C4-2B (cell line): ENCODE results near the gene IRAG1.

Experiments
- H3K27ac ChIP-seq: fragments of 450-650 bp; 2 replicates; pipeline ENCODE4 v1.5.1; 2017
- ZFX ChIP-seq: fragments of 450-650 bp; IDR thresholded peaks from 2 replicates; pipeline ENCODE4 v1.6.1; 2017
- TF ChIP-seq, protein P1 (sequence below): fragments of 450-650 bp; conservative IDR thresholded peaks from 2 replicates; pipeline ENCODE4 v1.5.1; 2017; ENCODE audit warnings: mild to moderate bottlenecking

The IRAG1 gene

DNA sequence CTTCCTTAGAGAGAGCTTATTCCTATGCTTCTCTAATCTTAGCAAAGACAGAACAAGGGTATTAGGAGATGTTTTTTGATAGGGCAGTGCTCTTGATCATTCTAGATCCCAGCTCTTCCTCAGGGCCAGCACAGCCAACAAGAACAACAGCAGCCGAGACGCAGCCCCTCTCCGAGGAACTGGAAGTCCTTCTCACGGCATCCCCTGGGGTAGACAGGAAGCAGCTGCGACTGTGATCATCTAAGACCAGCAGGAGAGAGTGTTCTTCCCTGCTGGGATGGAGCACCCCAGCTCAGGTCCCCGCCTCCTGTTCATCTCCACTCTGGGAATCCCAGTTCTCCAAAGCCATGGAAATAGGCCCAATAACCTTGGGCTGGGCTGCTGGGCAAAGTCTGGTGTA lies 29.6 kb downstream of the IRAG1 start:
- no peak overlapping the region for H3K27ac ChIP-seq
- TF ChIP-seq, protein P1, sequence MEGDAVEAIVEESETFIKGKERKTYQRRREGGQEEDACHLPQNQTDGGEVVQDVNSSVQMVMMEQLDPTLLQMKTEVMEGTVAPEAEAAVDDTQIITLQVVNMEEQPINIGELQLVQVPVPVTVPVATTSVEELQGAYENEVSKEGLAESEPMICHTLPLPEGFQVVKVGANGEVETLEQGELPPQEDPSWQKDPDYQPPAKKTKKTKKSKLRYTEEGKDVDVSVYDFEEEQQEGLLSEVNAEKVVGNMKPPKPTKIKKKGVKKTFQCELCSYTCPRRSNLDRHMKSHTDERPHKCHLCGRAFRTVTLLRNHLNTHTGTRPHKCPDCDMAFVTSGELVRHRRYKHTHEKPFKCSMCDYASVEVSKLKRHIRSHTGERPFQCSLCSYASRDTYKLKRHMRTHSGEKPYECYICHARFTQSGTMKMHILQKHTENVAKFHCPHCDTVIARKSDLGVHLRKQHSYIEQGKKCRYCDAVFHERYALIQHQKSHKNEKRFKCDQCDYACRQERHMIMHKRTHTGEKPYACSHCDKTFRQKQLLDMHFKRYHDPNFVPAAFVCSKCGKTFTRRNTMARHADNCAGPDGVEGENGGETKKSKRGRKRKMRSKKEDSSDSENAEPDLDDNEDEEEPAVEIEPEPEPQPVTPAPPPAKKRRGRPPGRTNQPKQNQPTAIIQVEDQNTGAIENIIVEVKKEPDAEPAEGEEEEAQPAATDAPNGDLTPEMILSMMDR, result no peak
- TF ChIP-seq ZFX, result no peak

DNA sequence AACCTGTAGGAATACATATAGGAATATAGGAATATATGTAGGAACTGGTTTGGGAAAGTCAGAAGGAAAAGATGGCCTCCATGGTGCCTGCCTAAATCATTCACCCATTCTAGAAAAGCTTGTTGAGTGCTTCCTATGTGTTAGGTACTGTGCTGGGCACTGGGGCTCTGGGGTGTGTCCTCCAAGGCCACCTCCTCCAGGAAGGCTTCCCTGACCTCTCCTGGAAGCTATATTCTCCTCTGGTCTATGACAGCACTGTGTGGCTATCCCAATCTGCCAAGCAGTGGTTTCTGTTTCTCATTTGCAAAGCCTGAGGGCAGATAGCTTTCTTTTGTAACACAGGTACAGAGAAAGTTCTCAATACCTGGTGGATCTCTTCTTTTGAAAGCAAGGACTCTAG lies 30.2 kb downstream of the IRAG1 start:
- H3K27ac ChIP-seq, result no peak overlapping the region
- no peak for TF ChIP-seq ZFX
- TF ChIP-seq, protein P1, result no peak

DNA sequence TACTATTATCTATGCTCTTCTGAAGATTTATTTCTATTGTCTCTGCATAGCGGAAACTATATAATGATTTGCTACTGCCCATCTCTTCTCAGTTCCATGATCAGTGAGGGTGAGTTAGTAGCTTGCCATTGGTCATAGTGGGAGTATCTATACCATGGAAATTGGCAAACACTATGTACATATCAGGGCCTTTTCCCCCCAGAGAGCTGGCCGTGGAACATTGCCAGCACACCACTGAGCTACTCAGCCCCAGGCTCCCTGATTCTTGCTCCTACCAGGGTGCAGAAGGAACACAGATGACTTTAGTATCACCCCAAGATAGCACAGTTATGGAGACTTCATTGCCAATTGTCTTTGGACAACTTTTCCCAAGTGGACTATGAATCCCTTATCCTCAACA lies 33.2 kb downstream of the IRAG1 start:
- TF ChIP-seq ZFX, result no peak
- TF ChIP-seq, protein P1, result no peak
- H3K27ac ChIP-seq, result no peak overlapping the region

DNA sequence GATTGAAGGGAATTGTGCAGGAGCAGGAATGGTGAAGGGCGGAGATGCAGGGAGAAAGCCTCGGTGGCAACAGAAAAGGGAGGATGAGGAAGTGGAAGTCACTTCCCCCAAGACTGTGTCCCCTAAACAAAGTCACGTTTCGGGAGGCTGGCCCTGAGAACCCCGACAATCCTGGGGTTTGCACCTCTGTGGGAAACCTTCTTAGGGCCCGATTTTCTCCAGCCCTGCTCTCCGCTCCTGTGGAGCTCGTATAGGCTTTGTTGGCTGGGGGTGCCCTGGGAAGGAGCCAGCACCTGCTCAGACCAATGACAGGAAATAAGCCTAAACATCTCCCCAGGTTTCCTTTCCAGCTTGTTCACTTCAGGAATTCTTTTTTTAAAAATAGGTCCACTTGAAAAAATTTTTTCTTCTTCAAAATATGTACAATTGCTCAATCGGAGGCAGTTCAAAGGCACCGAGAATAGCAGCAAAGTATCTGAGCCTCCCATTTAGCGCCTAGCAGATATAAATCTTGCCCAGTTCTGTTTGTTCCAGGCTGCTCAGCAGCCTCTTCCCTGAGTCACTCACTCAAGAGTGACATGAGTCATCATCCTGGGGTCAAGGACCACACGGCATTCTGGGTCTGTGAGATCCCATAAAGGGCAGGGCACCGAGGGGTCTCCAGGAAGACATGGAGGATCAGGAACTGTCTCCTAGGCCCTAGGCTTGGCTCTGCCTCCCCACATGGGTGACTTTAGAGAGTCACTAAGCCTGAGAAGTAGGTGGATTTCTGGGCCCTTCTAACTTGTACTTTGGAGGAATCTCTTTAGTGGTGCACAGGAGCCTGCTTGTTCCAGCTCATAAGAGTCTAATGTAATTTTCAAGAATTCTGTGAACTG lies 34.0 kb downstream of the IRAG1 start:
- TF ChIP-seq, protein P1, result no peak
- TF ChIP-seq ZFX, result no peak

DNA sequence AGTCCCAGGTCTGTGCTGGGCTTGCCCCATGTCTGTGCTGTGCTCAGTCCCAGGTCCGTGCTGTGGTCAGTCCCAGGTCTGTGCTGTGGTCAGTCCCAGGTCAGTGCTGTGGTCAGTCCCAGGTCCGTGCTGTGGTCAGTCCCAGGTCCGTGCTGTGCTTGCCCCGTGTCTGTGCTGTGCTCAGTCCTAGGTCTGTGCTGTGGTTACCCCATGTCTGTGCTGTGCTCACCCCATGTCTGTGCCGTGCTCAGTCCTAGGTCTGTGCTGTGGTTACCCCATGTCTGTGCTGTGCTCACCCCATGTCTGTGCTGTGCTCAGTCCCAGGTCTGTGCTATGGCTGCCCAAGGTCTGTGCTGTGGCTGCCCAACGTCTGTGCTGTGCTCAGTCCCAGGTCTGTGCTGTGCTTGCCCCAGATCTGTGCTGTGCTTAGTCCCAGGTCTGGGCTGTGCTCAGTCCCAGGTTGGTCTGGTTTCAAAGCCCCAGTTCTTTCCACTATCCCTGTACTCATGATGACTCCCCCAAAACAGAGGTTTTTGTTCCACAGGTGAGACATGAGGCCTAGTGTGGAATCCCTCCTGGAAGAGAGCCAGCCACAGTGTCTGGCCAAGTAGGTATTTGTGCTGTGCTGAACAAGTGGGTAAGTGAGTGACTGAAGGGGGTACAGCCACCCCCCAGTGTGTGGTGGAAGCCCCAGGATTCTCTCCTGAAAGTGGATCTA lies 34.8 kb downstream of the IRAG1 start:
- no peak for TF ChIP-seq ZFX
- TF ChIP-seq, protein P1, result no peak
- H3K27ac ChIP-seq, result no peak overlapping the region

More for the DNA sequence above, 34.0 kb downstream of the IRAG1 start:
- no peak overlapping the region for H3K27ac ChIP-seq

DNA sequence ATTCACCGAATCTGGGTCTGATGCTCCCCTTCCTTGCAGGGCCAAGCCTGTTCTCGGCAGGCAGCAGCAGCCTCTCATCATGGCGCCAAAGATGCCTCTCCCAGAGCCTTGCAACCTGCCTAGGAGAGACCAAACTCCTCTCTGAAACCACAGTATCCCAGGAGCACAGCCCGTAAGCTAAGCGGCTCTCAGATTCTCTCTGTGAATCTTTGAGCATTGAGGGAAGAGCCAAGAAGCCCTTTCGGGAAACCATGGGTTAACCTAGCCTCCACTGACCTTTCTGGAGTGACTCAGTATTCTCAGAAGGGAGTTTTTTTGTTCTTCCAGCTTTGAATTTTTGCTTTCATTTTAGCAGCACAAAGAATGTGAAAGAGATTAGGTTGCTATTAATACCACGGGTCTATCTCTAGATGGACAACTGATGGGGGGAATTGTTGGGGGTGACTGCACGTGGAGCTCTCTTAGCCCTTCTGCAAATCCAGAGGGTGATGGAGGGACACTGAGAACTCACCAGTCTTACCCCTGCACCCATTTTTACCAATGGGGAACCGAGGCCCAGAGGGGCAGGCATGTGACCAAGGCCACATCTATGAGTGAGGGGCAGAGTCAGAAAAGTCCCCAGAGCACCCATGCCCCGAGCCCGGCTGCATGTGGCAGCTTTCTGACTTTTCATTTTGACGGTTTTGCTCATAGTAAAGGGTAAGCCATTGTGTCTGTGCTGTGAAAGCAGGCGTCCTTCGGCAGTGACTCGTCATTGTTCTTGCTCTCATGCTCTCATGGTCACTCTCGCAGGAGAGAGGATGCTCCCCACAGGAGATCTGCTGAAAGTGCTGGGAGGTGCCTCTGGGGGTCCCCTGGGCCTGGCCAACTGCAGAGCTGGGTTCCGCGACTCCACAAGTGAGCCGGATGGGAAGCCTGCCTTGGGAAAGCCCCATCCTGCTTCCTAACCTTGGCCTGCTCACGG lies 36.0 kb downstream of the IRAG1 start:
- TF ChIP-seq ZFX, result no peak
- TF ChIP-seq, protein P1, result no peak

More for the DNA sequence above, 36.0 kb downstream of the IRAG1 start:
- H3K27ac ChIP-seq, result no peak overlapping the region
